ENCODE results near the gene SYNGR1. TPM values are rescaled to one million over a fixed set of nuclear protein-coding genes. Genes with fewer than 3 reads are reported as not detected.

The SYNGR1 gene, protein sequence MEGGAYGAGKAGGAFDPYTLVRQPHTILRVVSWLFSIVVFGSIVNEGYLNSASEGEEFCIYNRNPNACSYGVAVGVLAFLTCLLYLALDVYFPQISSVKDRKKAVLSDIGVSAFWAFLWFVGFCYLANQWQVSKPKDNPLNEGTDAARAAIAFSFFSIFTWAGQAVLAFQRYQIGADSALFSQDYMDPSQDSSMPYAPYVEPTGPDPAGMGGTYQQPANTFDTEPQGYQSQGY
- 4.5 TPM for total RNA-seq (2013)
- polyA plus RNA-seq = 10 to 100 TPM; 18.0 to 54.9 (median 39.6) TPM
- polyA minus RNA-seq = 10.4 and 10.7 TPM in 2 replicates
- 0.58 to 6.3 (median 4.3) reads per million in 11 experiments for total RNA-seq

DNA sequence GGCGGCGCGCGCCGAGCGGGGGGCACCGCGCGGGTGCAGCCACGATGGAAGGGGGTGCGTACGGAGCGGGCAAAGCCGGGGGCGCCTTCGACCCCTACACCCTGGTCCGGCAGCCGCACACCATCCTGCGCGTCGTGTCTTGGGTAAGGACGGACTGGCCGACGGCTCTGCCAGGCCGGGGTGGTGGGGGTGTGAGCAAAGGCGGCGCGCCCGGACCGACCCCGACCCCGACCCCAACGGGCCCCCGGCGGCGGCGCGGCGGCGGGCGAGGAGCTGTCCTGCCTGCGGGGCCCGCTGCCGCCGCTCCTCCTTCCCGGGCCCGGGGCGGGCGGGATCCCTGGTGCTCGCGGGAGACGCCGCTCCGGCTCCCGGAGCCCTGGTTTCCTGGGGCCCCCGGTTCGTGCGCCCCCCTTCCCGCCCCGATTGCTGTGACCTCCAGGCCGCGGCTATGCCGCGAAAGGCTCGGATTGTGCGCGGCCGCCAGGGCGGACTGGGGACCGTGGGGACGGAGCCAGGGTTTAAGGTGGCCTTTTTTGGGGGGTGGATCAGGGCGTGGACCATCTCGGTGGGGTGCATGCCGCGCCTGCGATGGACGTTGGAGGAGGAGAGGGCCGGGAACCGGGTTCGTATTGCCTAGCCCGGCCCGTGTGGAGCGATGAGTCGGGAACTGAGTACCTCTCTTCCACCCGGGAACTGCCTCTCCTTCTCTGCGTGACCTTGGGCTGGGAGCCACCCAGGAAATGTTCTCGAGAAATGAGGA is at the start of gene SYNGR1:
Gene SYNGR1 (plus strand): TSS at position 25 of the 760 bp plus-strand sequence. CDS start 20 bp downstream, at position 45.
- H3K4me2 ChIP-seq (replicated peaks; ENCODE audit: extremely low read depth, low read length, poor library complexity, severe bottlenecking) = peak within 1 kb of the TSS; percentile 97
- intact Hi-C loops (cut with micrococcal nuclease) = no loop called here
- WGBS (ENCODE audit: insufficient coverage) = 0% methylated on average over 65 of the region's 87 CpGs
- H3K9me3 Mint-ChIP-seq = peaks cover 0 to 2% (median 0%) of the 10 kb centered on the region in 7 donors
- H3K36me3 Mint-ChIP-seq = peaks cover 0 to 3% of the 10 kb centered on the region in 2 donors
- no peaks in the 10 kb centered on the region for H3K36me3 ChIP-seq (replicated peaks in 1 of 2; ENCODE audit: control insufficient read depth in 1 of 2, insufficient read depth in 2 of 2, low read length in 2 of 2)
- H3K27ac Mint-ChIP-seq = peak within 1 kb of the TSS; percentile 77 to 93 (median 87)
- peaks cover 43% of the 10 kb centered on the region for H3K79me2 ChIP-seq (ENCODE audit: insufficient read depth, low read length)
- H3K9ac ChIP-seq (ENCODE audit: insufficient read depth, low read length, poor library complexity, severe bottlenecking) = peak within 1 kb of the TSS; percentile 67
- H3K9me3 ChIP-seq (replicated peaks in 1 of 2; ENCODE audit: control insufficient read depth in 1 of 2, insufficient read depth in 1 of 2, low read length in 2 of 2) = no peaks in the 10 kb centered on the region
- no peaks in the 10 kb centered on the region for H3K27me3 ChIP-seq (ENCODE audit: control insufficient read depth in 2 of 2, insufficient read depth in 2 of 2, low read length in 2 of 2)
- H4K20me1 ChIP-seq (ENCODE audit: insufficient read depth, low read length) = no peaks in the 10 kb centered on the region
- H2AFZ ChIP-seq (ENCODE audit: insufficient read depth, low read depth, low read length, poor library complexity, severe bottlenecking) = peak within 1 kb of the TSS; percentile 95
- H3K4me3 Mint-ChIP-seq = peak within 1 kb of the TSS; percentile 93 to 96
- peak within 1 kb of the TSS; percentile 25 to 82 for H3K27ac ChIP-seq (ENCODE audit: low read depth in 1 of 2, low read length in 2 of 2)
- TF ChIP-seq, protein P1, sequence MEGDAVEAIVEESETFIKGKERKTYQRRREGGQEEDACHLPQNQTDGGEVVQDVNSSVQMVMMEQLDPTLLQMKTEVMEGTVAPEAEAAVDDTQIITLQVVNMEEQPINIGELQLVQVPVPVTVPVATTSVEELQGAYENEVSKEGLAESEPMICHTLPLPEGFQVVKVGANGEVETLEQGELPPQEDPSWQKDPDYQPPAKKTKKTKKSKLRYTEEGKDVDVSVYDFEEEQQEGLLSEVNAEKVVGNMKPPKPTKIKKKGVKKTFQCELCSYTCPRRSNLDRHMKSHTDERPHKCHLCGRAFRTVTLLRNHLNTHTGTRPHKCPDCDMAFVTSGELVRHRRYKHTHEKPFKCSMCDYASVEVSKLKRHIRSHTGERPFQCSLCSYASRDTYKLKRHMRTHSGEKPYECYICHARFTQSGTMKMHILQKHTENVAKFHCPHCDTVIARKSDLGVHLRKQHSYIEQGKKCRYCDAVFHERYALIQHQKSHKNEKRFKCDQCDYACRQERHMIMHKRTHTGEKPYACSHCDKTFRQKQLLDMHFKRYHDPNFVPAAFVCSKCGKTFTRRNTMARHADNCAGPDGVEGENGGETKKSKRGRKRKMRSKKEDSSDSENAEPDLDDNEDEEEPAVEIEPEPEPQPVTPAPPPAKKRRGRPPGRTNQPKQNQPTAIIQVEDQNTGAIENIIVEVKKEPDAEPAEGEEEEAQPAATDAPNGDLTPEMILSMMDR (IDR thresholded peaks at IDR 0.05) = no peak
- peaks cover 0 to 5% (median 2%) of the 10 kb centered on the region in 3 donors for H3K27me3 Mint-ChIP-seq (ENCODE audit: low read depth in 3 of 3)
- peak in 1 of 3 donors; percentile 25 for DNase-seq
- H3K4me1 ChIP-seq (ENCODE audit: control insufficient read depth in 1 of 2, insufficient read depth in 2 of 2, low read length in 2 of 2) = peaks cover 26 to 28% of the 10 kb centered on the region in 2 donors
- H3K4me3 ChIP-seq (replicated peaks in 1 of 3; ENCODE audit: low read depth in 2 of 3, low read length in 3 of 3) = peak within 1 kb of the TSS; percentile 54 to 97 (median 95)
- H3K4me1 Mint-ChIP-seq = peaks cover 36% of the 10 kb centered on the region

DNA sequence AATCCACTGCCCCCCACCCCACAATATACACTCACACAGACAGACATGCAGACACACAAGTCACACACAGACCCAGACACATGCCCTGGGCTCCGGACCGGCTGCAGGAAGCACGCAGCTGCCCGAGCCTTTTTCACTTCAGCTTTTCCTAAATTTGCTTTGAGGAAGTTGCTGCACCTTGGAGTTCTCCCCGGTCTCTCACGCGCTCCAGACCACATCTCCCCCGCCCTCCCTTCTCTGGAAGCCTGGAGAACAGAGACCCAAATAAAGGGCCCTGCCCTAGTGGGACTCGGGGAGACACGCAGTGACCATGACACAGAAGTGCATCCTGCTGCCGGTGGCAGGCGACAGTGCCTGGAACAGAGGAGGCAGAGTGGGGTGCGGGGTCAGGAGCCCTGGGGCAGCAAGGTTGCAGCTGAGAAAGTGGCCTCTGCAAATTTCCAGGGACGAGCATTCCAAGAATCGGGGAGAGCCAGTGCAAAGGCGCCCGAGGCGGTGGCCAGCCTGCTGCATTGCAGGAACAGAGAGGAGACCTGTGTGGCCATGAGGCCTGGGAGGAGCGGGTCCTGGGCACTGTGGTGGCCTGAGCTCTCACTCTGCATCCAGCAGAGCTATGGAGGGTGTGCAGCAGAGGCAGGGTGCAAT is 49.5 kb upstream of the SYNGR1 start:
- peak overlapping the region in 2 of 3 experiments; percentile 7 to 63 for H3K4me3 ChIP-seq (replicated peaks in 1 of 3; ENCODE audit: low read depth in 2 of 3, low read length in 3 of 3)
- Mint-ChIP-seq H3K36me3 (peaks cover 3 to 4% of the 10 kb centered on the region in 2 donors), H3K9me3 (no peaks in the 10 kb centered on the region), H3K4me1 (peaks cover 34% of the 10 kb centered on the region), H3K27me3 (ENCODE audit: low read depth in 3 of 3) (peaks cover 7 to 18% (median 10%) of the 10 kb centered on the region in 3 donors), H3K4me3 (peak overlapping the region; percentile 74 to 80), H3K27ac (peak overlapping the region; percentile 86 to 97 (median 95))
- H3K79me2 ChIP-seq (ENCODE audit: insufficient read depth, low read length) = no peaks in the 10 kb centered on the region
- H4K20me1 ChIP-seq (ENCODE audit: insufficient read depth, low read length) = no peaks in the 10 kb centered on the region
- WGBS (ENCODE audit: insufficient coverage) = 7% methylated on average over 16 of the region's 19 CpGs
- no peaks in the 10 kb centered on the region for H3K36me3 ChIP-seq (replicated peaks in 1 of 2; ENCODE audit: control insufficient read depth in 1 of 2, insufficient read depth in 2 of 2, low read length in 2 of 2)
- H3K9ac ChIP-seq (ENCODE audit: insufficient read depth, low read length, poor library complexity, severe bottlenecking) = peak overlapping the region; percentile 64
- no peaks in the 10 kb centered on the region for H3K27me3 ChIP-seq (ENCODE audit: control insufficient read depth in 2 of 2, insufficient read depth in 2 of 2, low read length in 2 of 2)
- TF ChIP-seq, protein P1 (IDR thresholded peaks at IDR 0.05) = no peak
- intact Hi-C loops (cut with micrococcal nuclease) = no loop called here
- DNase-seq = peak; percentile 90 to 96 (median 93)
- peak overlapping the region; percentile 25 for H2AFZ ChIP-seq (ENCODE audit: insufficient read depth, low read depth, low read length, poor library complexity, severe bottlenecking)
- H3K9me3 ChIP-seq (replicated peaks in 1 of 2; ENCODE audit: control insufficient read depth in 1 of 2, insufficient read depth in 1 of 2, low read length in 2 of 2) = no peaks in the 10 kb centered on the region
- H3K4me2 ChIP-seq (replicated peaks; ENCODE audit: extremely low read depth, low read length, poor library complexity, severe bottlenecking) = peak overlapping the region; percentile 72
- H3K27ac ChIP-seq (ENCODE audit: low read depth in 1 of 2, low read length in 2 of 2) = peak overlapping the region; percentile 80 to 90
- H3K4me1 ChIP-seq (ENCODE audit: control insufficient read depth in 1 of 2, insufficient read depth in 2 of 2, low read length in 2 of 2) = peaks cover 26 to 32% of the 10 kb centered on the region in 2 donors

Measured in CD14-positive monocyte (primary cell).